ENCODE data around the gene CBR3. TPM values are rescaled to one million over a fixed set of nuclear protein-coding genes. Genes with fewer than 3 reads are reported as not detected.

Gene CBR3
- total and polyA plus RNA-seq, 2 experiments from 2014 or later: 4.6 to 8.7 TPM

DNA sequence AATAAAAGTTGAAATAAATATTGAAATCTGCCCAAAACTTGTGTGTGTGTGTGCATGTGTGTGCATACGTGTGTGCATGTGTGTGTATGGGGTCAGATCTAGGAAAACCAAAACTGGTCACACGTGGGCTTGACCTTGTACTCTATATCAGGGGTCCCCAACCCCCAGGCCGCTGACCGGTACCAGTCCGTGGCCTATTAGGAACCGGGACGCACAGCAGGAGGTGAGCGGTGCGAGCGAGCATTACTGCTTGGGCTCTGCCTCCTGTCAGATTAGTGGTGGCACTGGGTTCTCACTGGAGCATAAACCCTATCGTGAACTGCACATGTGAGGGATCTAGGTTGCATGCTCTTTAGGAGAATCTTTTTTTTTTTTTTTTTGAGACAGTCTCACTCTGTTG, 30.5 kb downstream of the CBR3 start:
- no peak overlapping the region for H3K27ac Mint-ChIP-seq
- Histone ChIP-seq H3K27me3 (ENCODE audit: insufficient read depth) (no peaks in the 10 kb centered on the region), H4K20me1 (replicated peaks; ENCODE audit: insufficient read depth) (peaks cover 3% of the 10 kb centered on the region; the same call in 1 of the 2 replicates)

GRCh38 chr21:36166705-36167104, 31.8 kb downstream of the CBR3 start:
- peaks cover 7% of the 10 kb centered on the region; the same call in 2 of the 3 replicates for H3K36me3 Mint-ChIP-seq (ENCODE audit: low read depth)
- no peaks in the 10 kb centered on the region for H3K36me3 ChIP-seq (ENCODE audit: insufficient read depth)
- H3K27ac ChIP-seq (ENCODE audit: low read depth): peak overlapping the region; percentile 72; the same call in 1 of the 2 replicates
- no peaks in the 10 kb centered on the region for H3K79me2 ChIP-seq (replicated peaks; ENCODE audit: insufficient read depth)
- no peak overlapping the region for H2AFZ ChIP-seq
- 0 out of 2 replicates have a peak, but pooled peaks cover 3% of the 10 kb centered on the region for H4K20me1 ChIP-seq (replicated peaks; ENCODE audit: insufficient read depth)
- no peak overlapping the region for H3K4me3 Mint-ChIP-seq
- H3K27ac Mint-ChIP-seq: no peak overlapping the region
- no peaks in the 10 kb centered on the region for H3K9me2 ChIP-seq (ENCODE audit: insufficient read depth)
- peaks cover 2% of the 10 kb centered on the region for H3K27me3 Mint-ChIP-seq (ENCODE audit: insufficient read depth, low read depth, poor library complexity)
- no peak for ATAC-seq
- peaks cover 3% of the 10 kb centered on the region; the same call in 1 of the 3 replicates for H3K4me1 Mint-ChIP-seq
- no peak overlapping the region for H3K4me3 ChIP-seq
- TF ChIP-seq, protein P1, sequence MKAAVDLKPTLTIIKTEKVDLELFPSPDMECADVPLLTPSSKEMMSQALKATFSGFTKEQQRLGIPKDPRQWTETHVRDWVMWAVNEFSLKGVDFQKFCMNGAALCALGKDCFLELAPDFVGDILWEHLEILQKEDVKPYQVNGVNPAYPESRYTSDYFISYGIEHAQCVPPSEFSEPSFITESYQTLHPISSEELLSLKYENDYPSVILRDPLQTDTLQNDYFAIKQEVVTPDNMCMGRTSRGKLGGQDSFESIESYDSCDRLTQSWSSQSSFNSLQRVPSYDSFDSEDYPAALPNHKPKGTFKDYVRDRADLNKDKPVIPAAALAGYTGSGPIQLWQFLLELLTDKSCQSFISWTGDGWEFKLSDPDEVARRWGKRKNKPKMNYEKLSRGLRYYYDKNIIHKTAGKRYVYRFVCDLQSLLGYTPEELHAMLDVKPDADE (IDR thresholded peaks at IDR 0.05): no peak
- TF ChIP-seq REST (IDR thresholded peaks at IDR 0.05; ENCODE audit: unreplicated experiment): no peak
- H3K4me2 ChIP-seq: no peak overlapping the region
- no peaks in the 10 kb centered on the region for H3K27me3 ChIP-seq (ENCODE audit: insufficient read depth)
- H3F3A ChIP-seq (replicated peaks; ENCODE audit: low read depth): no peaks in the 10 kb centered on the region; the same call in 1 of the 2 replicates
- no peaks in the 10 kb centered on the region; the same call in 2 of the 3 replicates for H3K9me3 Mint-ChIP-seq
- H3K4me1 ChIP-seq (ENCODE audit: insufficient read depth): no peaks in the 10 kb centered on the region
- DNase-seq (ENCODE audit: low spot score): no peak

More for the DNA sequence above, 30.5 kb downstream of the CBR3 start:
- Histone ChIP-seq H3K79me2 (replicated peaks; ENCODE audit: insufficient read depth) (no peaks in the 10 kb centered on the region), H3K27ac (ENCODE audit: low read depth) (no peak overlapping the region), H3K9me2 (ENCODE audit: insufficient read depth) (no peaks in the 10 kb centered on the region), H3K4me3 (no peak overlapping the region), H3F3A (replicated peaks; ENCODE audit: low read depth) (no peaks in the 10 kb centered on the region; the same call in 1 of the 2 replicates), H3K36me3 (ENCODE audit: insufficient read depth) (no peaks in the 10 kb centered on the region), H3K4me2 (no peak overlapping the region), H3K4me1 (ENCODE audit: insufficient read depth) (no peaks in the 10 kb centered on the region), H2AFZ (no peak overlapping the region)
- TF ChIP-seq ZNF331 (CRISPR knock-in tag; IDR thresholded peaks at IDR 0.05; ENCODE audit: low read depth): no peak
- TF ChIP-seq NANOG (IDR thresholded peaks at IDR 0.05; ENCODE audit: borderline replicate concordance): no peak
- TF ChIP-seq ZNF114 (CRISPR knock-in tag; IDR thresholded peaks at IDR 0.05): no peak
- TF ChIP-seq EZH2phosphoT487 (IDR thresholded peaks at IDR 0.05; ENCODE audit: unreplicated experiment): no peak
- TF ChIP-seq REST (IDR thresholded peaks at IDR 0.05; ENCODE audit: unreplicated experiment): no peak
- no peak for TF ChIP-seq STAT1 (IDR thresholded peaks at IDR 0.05; ENCODE audit: unreplicated experiment)
- no peak for TF ChIP-seq POLR2AphosphoS5 (IDR thresholded peaks at IDR 0.05; ENCODE audit: low read depth)
- Mint-ChIP-seq H3K27me3 (ENCODE audit: insufficient read depth, low read depth, poor library complexity) (peaks cover 2% of the 10 kb centered on the region), H3K4me3 (no peak overlapping the region), H3K9me3 (no peaks in the 10 kb centered on the region; the same call in 2 of the 3 replicates), H3K4me1 (peaks cover 3% of the 10 kb centered on the region; the same call in 1 of the 3 replicates), H3K36me3 (ENCODE audit: low read depth) (peaks cover 7% of the 10 kb centered on the region; the same call in 2 of the 3 replicates)
- ATAC-seq (no peak), DNase-seq (ENCODE audit: low spot score) (no peak)

Data from GM23338 (cell line).